ENCODE results near the gene C10orf95. TPM values are rescaled to one million over a fixed set of nuclear protein-coding genes. Genes with fewer than 3 reads are reported as not detected.

C10orf95 gene
- total and polyA plus RNA-seq, 2 donors (not counting 3 experiments of a cell fraction or from before 2014, with no cell fraction given): 0.08 TPM; not detected in 1

DNA sequence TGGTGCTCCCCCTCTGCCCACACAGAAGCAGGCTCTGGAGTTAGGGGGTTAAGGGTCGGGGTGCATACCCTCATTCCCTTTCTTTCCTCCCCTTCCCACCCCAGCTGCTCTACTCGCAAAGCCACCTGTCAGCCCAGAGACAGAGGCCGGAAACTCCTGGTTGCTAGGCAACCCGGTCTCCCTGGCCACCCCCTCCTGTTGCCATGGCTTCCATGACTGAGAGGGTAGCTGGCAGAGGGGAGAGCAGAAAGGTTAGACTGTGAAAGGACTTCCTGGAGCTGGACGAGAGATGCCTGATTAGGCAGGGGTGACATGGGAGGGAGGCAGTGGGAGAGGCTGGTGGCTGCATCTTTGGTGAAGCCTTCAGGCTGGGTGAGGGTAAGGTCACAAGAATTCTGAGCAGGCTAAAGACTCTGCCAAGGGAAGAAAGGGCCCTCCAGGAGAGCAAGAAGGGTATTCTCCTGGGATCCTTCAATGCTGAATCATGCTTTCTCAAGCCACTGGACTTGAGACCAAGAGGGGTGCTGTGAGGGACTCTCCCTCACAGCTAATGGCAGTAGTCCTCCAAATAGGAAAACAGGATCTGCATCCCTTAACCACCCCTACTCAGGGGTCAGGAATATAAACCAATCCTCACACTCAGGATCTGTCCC, 38.2 kb downstream of the C10orf95 start:
- TF ChIP-seq POLR2AphosphoS5 (IDR thresholded peaks at IDR 0.05; ENCODE audit: insufficient read depth, low read depth, low read length) (no peak), EZH2 (IDR thresholded peaks at IDR 0.05; ENCODE audit: borderline replicate concordance, low read depth, low read length, severe bottlenecking) (no peak), MYC (IDR thresholded peaks at IDR 0.05; ENCODE audit: low read depth, low read length) (no peak), JUN (IDR thresholded peaks at IDR 0.05; ENCODE audit: borderline replicate concordance, insufficient read depth, insufficient read length, low read depth) (no peak), FOS (IDR thresholded peaks at IDR 0.05; ENCODE audit: borderline replicate concordance, insufficient read depth, low read length) (no peak), GATA2 (IDR thresholded peaks at IDR 0.05; ENCODE audit: insufficient read depth, insufficient read length, low read depth, low read length) (no peak), POLR2A (IDR thresholded peaks at IDR 0.05; ENCODE audit: low read depth, low read length) (no peak)
- TF ChIP-seq, protein P1, sequence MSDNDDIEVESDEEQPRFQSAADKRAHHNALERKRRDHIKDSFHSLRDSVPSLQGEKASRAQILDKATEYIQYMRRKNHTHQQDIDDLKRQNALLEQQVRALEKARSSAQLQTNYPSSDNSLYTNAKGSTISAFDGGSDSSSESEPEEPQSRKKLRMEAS (IDR thresholded peaks at IDR 0.05; ENCODE audit: insufficient read depth, insufficient read length): no peak
- TF ChIP-seq, protein P2, sequence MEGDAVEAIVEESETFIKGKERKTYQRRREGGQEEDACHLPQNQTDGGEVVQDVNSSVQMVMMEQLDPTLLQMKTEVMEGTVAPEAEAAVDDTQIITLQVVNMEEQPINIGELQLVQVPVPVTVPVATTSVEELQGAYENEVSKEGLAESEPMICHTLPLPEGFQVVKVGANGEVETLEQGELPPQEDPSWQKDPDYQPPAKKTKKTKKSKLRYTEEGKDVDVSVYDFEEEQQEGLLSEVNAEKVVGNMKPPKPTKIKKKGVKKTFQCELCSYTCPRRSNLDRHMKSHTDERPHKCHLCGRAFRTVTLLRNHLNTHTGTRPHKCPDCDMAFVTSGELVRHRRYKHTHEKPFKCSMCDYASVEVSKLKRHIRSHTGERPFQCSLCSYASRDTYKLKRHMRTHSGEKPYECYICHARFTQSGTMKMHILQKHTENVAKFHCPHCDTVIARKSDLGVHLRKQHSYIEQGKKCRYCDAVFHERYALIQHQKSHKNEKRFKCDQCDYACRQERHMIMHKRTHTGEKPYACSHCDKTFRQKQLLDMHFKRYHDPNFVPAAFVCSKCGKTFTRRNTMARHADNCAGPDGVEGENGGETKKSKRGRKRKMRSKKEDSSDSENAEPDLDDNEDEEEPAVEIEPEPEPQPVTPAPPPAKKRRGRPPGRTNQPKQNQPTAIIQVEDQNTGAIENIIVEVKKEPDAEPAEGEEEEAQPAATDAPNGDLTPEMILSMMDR (IDR thresholded peaks at IDR 0.05; ENCODE audit: extremely low read depth in 1 of 2, insufficient read depth in 1 of 2, low read depth in 1 of 2, low read length in 2 of 2): no peak
- DNase-seq (ENCODE audit: low read depth, low spot score) (no peak), FAIRE-seq (no peak)
- dilution Hi-C loops (cut with MboI; ENCODE audit: extremely low pct_ligation_motif_present, low sequenced_read_pairs) (no loop called here), intact Hi-C loops (cut with micrococcal nuclease) (no loop called here)
- Histone ChIP-seq H3K4me2 (ENCODE audit: insufficient read depth, low read length) (no peak overlapping the region), H4K20me1 (replicated peaks; ENCODE audit: control insufficient read depth, extremely low read depth, insufficient read depth, low read length) (no peaks in the 10 kb centered on the region), H3K27me3 (ENCODE audit: control insufficient read depth in 2 of 2, insufficient read depth in 2 of 2, low read length in 2 of 2) (peaks cover 37 to 44% of the 10 kb centered on the region in 2 experiments), H3K36me3 (ENCODE audit: control insufficient read depth in 2 of 2, extremely low read depth in 1 of 2, insufficient read depth in 2 of 2, low read length in 2 of 2) (no peaks in the 10 kb centered on the region), H3K9ac (replicated peaks; ENCODE audit: extremely low read depth, insufficient read depth, low read length) (no peak overlapping the region), H2AFZ (ENCODE audit: low read depth, low read length) (no peak overlapping the region), H3K9me1 (replicated peaks; ENCODE audit: control insufficient read depth, extremely low read depth, insufficient read depth, low read length) (no peaks in the 10 kb centered on the region), H3K4me1 (ENCODE audit: control insufficient read depth, extremely low read depth, insufficient read depth, low read length) (no peaks in the 10 kb centered on the region), H3K9me3 (replicated peaks; ENCODE audit: control insufficient read depth, insufficient read depth, low read length) (no peaks in the 10 kb centered on the region), H3K27ac (ENCODE audit: insufficient read depth, low read depth, low read length) (no peak overlapping the region), H3K4me3 (replicated peaks in 1 of 3; ENCODE audit: insufficient read depth in 1 of 3, low read depth in 1 of 3, low read length in 3 of 3) (no peak overlapping the region), H3K79me2 (ENCODE audit: control insufficient read depth, insufficient read depth, low read length) (no peaks in the 10 kb centered on the region)
- ChIA-PET CTCF (interaction anchor here (0.7 to 2.4 kb wide), 7 partner anchors 9 to 244 kb away, joined by 3 to 8 read pairs (median 3); partner anchors contain the start of gene NFKB2), POLR2A (no interaction called here)
- BruUV-seq (replicated peaks): no TSS peak
